T-helper 1 cell treated with Interleukin-12 subunit alpha and Interleukin-12 subunit beta and Interleukin-4 antibody, amounts not matched to agents 30 μg/mL and 1 μg/mL, for 36 hours (primary cell): Measurements from ENCODE around the gene CD200R1L.

ENCODE experiments used
- H3K27ac Mint-ChIP-seq: one replicate; pipeline ENCODE4 v1.8.0; 2021; ENCODE audit warnings: mild to moderate bottlenecking, mixed read lengths
- H3K27me3 Mint-ChIP-seq: one replicate; pipeline ENCODE4 v1.8.0; 2021; ENCODE audit warnings: low read depth, mixed read lengths
- H3K36me3 Mint-ChIP-seq: one replicate; pipeline ENCODE4 v1.8.0; 2021; ENCODE audit warnings: low read depth, mixed read lengths
- H3K4me1 Mint-ChIP-seq: one replicate; pipeline ENCODE4 v1.8.0; 2021; ENCODE audit warnings: low read depth, mixed read lengths
- H3K4me3 Mint-ChIP-seq: one replicate; pipeline ENCODE4 v1.8.0; 2021; ENCODE audit warnings: mild to moderate bottlenecking, moderate library complexity, mixed read lengths
- H3K9me3 Mint-ChIP-seq: one replicate; pipeline ENCODE4 v1.8.0; 2021; ENCODE audit warnings: mixed read lengths

Gene CD200R1L, protein sequence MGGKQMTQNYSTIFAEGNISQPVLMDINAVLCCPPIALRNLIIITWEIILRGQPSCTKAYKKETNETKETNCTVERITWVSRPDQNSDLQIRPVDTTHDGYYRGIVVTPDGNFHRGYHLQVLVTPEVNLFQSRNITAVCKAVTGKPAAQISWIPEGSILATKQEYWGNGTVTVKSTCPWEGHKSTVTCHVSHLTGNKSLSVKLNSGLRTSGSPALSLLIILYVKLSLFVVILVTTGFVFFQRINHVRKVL

DNA sequence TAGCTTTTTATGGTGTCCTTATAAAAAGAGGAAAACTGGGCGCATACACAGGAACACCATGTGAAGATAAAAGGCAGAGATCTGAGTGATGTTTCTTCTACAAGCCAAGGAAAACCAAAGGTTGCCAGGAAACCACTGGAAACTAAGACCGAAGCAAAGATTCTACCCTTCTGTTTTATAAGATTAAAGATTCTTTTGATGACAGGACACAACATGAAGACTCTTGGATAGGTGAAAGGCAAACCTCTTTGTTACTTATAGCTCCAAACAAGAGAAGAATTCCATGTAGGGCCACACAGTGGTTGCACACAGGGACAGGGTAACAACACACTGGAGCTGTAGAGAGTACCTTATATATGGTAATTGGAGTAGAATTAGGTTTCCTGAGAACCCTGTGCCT lies at the start of gene CD200R1L:
CD200R1L (minus strand) TSS at position 101 of the 400 bp plus-strand sequence. CDS start 17,497 bp downstream, outside the sequence.
- Mint-ChIP-seq H3K27me3 (no peaks in the 10 kb centered on the region), H3K36me3 (peaks cover 15% of the 10 kb centered on the region), H3K27ac (peak within 1 kb of the TSS; percentile 70), H3K9me3 (peaks cover 61% of the 10 kb centered on the region), H3K4me3 (peak within 1 kb of the TSS; percentile 31), H3K4me1 (peaks cover 22% of the 10 kb centered on the region)

DNA sequence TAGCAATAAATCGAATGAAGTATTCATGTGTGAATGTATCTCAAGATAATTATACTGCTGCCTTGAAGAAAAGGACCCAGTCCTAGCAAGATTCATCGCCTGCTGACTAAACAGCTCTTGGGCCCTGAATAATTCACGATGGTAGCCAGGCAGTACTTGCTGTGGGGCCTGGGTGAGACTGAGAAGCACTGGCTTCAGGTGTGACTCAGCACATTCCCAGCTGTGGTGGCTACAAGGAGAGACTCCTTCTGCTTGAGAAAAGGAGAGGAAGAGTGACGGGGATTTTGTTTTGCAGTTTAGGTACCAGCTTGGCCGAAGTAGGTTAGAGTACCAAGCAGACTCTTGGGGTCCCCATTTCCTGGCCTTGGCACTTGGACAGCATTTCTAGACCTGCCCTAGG lies 47.6 kb upstream of the CD200R1L start:
- peaks cover 5% of the 10 kb centered on the region for H3K9me3 Mint-ChIP-seq
- H3K27ac Mint-ChIP-seq = no peak overlapping the region

DNA sequence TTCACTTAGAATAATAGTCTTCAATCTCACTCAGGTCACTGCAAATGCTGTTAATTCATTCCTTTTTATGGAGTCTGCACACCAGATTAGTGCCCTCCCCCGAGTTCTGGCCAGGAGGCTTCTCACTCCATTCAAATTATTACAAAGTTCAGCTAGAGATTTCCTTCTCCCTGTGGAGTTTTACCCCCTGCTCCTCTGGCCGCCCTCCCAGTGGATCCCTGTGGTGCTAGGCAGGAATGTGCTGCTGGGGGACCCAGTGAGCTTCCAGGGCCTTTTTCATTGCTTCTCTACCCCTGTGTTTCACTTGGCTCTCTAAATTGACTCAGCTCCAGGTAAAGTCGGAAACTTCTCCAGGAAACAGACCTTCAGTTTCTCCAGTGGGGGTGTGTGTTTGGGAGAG lies 42.7 kb upstream of the CD200R1L start:
- no peak overlapping the region for H3K4me3 Mint-ChIP-seq
- no peaks in the 10 kb centered on the region for H3K4me1 Mint-ChIP-seq
- peaks cover 5% of the 10 kb centered on the region for H3K9me3 Mint-ChIP-seq
- H3K27ac Mint-ChIP-seq = no peak overlapping the region
- H3K36me3 Mint-ChIP-seq = no peaks in the 10 kb centered on the region
- H3K27me3 Mint-ChIP-seq = peaks cover 11% of the 10 kb centered on the region

More for the DNA sequence above, 47.6 kb upstream of the CD200R1L start:
- no peaks in the 10 kb centered on the region for H3K4me1 Mint-ChIP-seq
- H3K36me3 Mint-ChIP-seq = no peaks in the 10 kb centered on the region
- peaks cover 8% of the 10 kb centered on the region for H3K27me3 Mint-ChIP-seq
- no peak overlapping the region for H3K4me3 Mint-ChIP-seq

DNA sequence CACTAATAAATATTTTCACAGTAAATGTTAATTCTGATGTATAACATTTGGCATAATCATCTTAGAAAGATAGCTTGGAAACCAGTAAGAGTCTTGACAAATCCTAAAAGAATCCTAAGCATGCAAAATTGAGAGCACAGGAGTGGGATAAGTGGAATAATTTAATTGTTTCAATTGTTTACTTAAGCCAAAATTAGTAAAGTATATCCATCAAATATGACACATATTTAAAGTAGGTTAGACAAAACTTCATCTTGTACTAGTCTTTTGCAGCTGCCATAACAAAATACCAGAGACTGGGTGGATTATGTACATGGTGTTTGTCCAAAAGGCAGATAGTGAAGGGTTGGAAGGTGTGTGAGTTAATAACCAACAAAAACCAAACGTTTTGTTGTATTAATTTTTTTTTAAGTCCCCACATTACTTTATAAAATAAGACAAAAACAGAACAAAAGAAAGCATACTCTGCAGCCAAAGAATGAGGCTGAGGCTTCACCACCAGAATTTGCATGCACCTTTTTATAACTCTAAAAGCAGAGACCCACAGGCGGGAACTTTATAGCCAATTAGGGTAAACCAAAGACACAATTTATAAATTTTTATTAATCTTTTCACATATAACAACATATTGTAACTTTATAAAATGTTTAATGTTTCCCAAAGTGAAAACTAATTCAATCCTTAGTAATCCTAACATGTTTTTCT lies 41.9 kb upstream of the CD200R1L start:
- no peak overlapping the region for H3K4me3 Mint-ChIP-seq
- no peaks in the 10 kb centered on the region for H3K4me1 Mint-ChIP-seq
- H3K27me3 Mint-ChIP-seq = peaks cover 11% of the 10 kb centered on the region
- H3K9me3 Mint-ChIP-seq = peaks cover 8% of the 10 kb centered on the region
- no peaks in the 10 kb centered on the region for H3K36me3 Mint-ChIP-seq
- H3K27ac Mint-ChIP-seq = no peak overlapping the region

DNA sequence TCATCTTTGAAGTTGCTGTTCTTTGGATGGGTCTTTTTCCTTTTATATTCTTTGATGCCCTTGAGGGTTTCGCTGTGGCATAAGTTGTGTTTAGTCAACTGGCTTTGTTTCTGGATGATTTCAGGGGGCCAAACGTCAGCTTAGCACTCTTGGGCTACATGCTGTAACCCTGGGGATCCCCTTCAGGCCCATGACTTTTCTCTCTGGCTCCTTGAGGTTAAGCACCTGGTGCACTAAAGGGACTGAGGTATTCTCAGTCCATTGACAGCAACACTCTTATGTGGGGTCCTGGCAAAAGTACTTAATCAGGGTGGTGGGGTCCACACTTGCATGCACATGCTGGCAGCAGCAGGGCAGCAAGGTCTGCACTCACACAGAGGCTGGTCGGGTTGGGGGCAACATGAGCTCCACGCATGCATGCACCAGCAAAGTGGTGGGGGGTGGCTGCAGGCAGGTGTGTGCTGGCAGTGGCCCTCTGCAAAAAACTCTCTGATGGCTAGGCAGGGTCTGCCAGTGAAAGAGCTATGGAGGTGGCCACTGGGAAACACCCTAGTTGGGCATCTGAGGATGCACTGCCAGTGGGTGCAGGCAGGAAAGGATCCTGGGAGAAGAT lies 38.1 kb upstream of the CD200R1L start:
- Mint-ChIP-seq H3K27me3 (peaks cover 9% of the 10 kb centered on the region), H3K36me3 (no peaks in the 10 kb centered on the region), H3K4me3 (no peak overlapping the region), H3K9me3 (peaks cover 6% of the 10 kb centered on the region), H3K27ac (no peak overlapping the region), H3K4me1 (no peaks in the 10 kb centered on the region)

DNA sequence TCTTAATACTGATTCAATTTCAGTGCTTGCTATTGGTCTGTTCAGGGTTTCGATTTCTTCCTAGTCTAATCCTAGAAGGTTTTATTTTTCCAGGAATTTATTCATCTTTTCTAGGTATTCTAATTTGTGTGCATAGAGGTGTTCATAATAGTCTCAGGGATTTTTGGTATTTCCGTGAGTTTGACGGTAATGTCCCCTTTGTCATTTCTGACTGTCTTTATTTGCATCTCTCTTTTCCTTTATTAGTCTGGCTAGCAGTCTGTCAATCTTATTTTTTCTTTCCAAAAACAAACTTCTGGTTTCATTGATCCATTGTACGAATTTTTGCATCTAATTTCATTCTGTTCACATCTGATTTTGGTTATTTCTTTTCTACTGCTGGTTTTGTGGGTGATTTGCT lies 35.2 kb upstream of the CD200R1L start:
- Mint-ChIP-seq H3K4me1 (no peaks in the 10 kb centered on the region), H3K4me3 (no peak overlapping the region), H3K27ac (no peak overlapping the region), H3K36me3 (no peaks in the 10 kb centered on the region), H3K27me3 (no peaks in the 10 kb centered on the region), H3K9me3 (peaks cover 8% of the 10 kb centered on the region)

DNA sequence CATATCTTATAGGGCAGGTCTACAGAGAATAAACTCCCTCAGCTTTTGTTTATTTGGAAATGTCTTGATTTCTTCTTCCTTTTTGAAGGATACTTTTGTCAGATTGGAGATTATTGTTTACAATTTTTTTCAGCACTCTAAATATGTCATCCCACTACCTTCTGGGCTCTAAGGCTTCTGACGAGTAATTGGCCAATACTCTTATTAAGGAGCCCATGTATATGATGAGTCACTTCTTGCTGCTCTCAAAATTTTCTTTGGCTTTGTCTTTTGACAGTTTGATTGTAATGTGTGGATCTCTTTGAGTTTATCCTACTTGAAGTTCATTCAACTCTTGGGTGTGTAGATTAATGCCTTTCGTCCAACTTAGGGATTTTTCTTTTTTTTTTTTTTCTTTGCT lies 28.9 kb upstream of the CD200R1L start:
- Mint-ChIP-seq H3K4me1 (peaks cover 2% of the 10 kb centered on the region), H3K27me3 (no peaks in the 10 kb centered on the region), H3K9me3 (peaks cover 11% of the 10 kb centered on the region), H3K36me3 (no peaks in the 10 kb centered on the region), H3K27ac (no peak overlapping the region), H3K4me3 (no peak overlapping the region)

DNA sequence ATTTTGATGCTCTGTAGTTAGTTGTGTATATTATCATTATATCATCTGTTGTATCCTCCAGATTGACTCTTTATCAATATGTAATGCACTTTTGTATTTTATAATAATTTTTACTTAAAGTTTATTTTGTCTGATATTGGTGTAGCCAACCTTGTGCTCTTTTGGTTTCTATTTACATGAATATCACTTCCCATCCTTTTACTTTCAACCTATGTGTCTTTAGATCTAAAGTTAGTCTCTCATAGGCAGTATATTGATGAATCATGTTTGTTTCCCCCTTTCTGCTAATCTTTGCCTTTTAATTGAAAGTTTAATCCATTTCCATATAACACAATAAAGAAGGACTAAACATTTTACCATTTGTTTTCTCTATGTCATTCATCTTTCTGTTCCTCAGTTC lies 28.1 kb upstream of the CD200R1L start:
- H3K9me3 Mint-ChIP-seq = peaks cover 20% of the 10 kb centered on the region
- no peaks in the 10 kb centered on the region for H3K36me3 Mint-ChIP-seq
- H3K4me3 Mint-ChIP-seq = no peak overlapping the region
- no peak overlapping the region for H3K27ac Mint-ChIP-seq
- no peaks in the 10 kb centered on the region for H3K27me3 Mint-ChIP-seq
- peaks cover 2% of the 10 kb centered on the region for H3K4me1 Mint-ChIP-seq

DNA sequence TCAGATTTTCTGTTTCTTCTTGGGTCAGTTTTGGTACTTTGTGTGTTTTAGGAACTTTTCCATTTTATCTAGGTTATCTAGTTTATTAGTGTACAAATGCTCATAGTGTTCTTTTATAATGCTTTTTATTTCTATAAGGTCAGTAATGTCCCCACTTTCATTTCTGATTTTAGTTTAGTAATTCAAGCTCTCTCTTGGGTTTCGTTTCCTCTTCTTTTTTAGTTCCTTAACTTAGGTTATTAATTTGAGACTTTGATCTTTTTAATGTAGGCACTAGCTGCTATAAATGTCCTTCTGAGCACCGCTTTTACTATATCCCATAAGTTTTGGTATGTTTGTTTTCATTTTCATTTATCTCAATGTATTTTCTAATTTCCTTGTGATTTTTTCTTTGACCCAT lies 27.0 kb upstream of the CD200R1L start:
- Mint-ChIP-seq H3K27me3 (no peaks in the 10 kb centered on the region), H3K4me3 (no peak overlapping the region), H3K4me1 (peaks cover 2% of the 10 kb centered on the region), H3K36me3 (no peaks in the 10 kb centered on the region), H3K9me3 (peaks cover 27% of the 10 kb centered on the region), H3K27ac (no peak overlapping the region)

DNA sequence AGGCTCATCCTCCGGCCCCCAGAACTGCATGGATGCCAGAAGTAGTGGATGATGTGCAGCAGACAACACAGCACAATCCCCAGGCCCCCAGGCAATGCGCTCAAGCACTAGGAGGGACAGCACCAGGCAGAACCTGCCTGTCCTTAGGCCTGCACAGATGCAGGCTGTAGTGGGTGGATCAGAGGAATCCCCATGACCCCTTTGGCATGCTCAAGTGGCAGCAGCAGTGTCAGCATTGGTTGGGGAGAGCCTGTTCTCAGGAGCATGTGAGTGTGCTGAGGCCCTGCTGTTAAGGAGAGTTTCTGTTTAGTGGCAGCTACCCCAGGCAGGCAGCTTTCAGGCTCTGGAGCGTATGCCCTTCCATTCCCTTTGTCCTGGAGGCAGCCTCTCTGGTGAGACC lies 25.1 kb upstream of the CD200R1L start:
- Mint-ChIP-seq H3K4me1 (peaks cover 2% of the 10 kb centered on the region), H3K27me3 (peaks cover 8% of the 10 kb centered on the region), H3K4me3 (no peak overlapping the region), H3K36me3 (no peaks in the 10 kb centered on the region), H3K27ac (no peak overlapping the region), H3K9me3 (peaks cover 28% of the 10 kb centered on the region)

DNA sequence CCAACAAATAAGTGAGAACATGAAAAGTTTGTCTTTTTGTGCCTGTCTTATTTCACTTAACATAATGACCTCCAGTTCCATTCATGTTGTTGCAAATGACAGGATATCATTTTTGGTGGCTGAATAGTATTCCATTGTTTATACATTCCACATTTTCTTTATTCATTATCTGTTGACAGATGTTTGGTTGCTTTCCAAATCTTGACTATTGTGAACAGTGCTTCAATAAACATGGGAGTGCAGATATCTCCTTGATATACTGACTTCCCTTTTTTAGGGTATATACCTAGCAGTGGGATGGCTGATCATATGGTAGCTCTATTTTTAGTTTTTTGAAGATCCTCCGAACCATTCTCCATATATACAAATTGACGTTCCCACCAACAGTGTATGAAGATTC lies 19.1 kb upstream of the CD200R1L start:
- peaks cover 24% of the 10 kb centered on the region for H3K27me3 Mint-ChIP-seq
- no peaks in the 10 kb centered on the region for H3K4me1 Mint-ChIP-seq
- no peaks in the 10 kb centered on the region for H3K36me3 Mint-ChIP-seq
- no peak overlapping the region for H3K4me3 Mint-ChIP-seq
- peaks cover 35% of the 10 kb centered on the region for H3K9me3 Mint-ChIP-seq
- H3K27ac Mint-ChIP-seq = no peak overlapping the region

DNA sequence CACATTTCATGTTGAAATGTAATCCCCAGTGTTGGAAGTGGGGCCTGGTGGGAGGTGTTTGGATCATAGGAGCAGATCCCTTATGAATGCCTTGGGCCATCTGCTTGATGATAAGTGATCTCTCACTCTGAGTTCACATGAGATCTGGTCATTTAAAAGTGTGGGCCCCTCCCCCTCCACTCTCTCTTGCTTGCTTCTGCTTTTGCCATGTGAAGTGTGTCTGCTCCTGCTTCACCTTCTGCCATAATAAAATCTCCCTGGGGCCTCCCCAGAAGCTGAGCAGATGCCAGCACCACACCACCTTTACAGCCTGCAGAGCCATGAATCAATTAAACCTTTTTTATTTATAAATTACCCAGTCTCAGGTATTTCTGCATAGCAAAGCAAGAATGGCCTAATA lies 14.2 kb upstream of the CD200R1L start:
- Mint-ChIP-seq H3K27ac (no peak overlapping the region), H3K36me3 (peaks cover 4% of the 10 kb centered on the region), H3K4me1 (peaks cover 22% of the 10 kb centered on the region), H3K27me3 (peaks cover 11% of the 10 kb centered on the region), H3K9me3 (peaks cover 14% of the 10 kb centered on the region), H3K4me3 (no peak overlapping the region)

DNA sequence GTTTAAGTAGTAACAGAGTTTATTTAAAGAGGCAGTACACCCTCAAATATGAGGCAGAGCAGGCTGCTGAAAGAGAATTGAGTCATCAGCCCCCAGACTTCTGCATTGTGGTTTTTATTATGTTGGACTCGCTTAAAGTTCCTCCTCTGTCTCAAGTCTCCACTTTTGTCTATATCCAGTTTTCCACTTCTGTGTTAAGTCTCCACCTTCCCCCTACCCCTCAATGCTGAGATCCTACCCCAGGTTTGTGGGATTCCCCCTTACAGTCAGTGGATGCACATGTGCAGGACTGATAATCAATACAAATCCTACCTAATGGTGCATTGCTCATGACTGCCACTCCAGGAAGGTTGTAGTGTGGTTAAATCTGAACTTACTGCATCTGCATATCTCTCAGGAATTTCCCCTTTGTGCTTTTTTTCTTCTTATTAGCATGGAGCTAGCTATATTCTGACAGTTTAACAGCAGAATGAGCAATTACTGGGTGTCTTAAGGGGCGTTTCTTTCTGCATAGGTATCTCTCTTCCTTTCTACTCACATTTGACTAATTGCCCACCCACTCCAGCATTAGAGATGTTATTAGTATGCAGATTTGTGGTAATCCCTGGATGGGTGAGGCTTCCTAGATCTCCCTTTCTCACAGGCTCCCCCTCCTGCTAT lies 11.9 kb upstream of the CD200R1L start:
- no peaks in the 10 kb centered on the region for H3K27me3 Mint-ChIP-seq
- H3K4me1 Mint-ChIP-seq = peaks cover 25% of the 10 kb centered on the region
- peaks cover 7% of the 10 kb centered on the region for H3K36me3 Mint-ChIP-seq
- H3K27ac Mint-ChIP-seq = no peak overlapping the region
- H3K4me3 Mint-ChIP-seq = no peak overlapping the region
- peaks cover 19% of the 10 kb centered on the region for H3K9me3 Mint-ChIP-seq

DNA sequence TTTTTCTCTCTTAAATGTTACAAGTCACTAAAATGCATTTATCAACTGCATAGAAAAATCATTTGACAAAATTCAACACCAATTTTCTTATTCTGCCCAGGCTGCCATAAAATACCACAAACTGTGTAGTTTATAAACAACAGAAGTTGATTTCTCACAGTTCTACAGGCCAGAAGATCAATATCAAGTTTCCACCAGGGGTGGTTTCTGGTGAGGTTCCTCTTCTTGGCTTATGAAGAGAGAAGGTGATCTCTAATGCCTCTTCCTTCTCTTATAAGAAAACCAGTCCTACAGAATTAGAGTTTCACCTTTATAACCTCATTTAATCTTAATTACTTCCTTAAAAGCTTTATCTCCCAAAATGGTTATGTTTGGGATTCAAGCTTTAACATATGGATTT lies 10.9 kb upstream of the CD200R1L start:
- H3K4me1 Mint-ChIP-seq = peaks cover 25% of the 10 kb centered on the region
- peak overlapping the region; percentile 6 for H3K27ac Mint-ChIP-seq
- H3K4me3 Mint-ChIP-seq = peak overlapping the region; percentile 15
- peaks cover 7% of the 10 kb centered on the region for H3K36me3 Mint-ChIP-seq
- H3K27me3 Mint-ChIP-seq = no peaks in the 10 kb centered on the region
- H3K9me3 Mint-ChIP-seq = peaks cover 20% of the 10 kb centered on the region
